Parathyroid adenoma (tissue), 2 donors: Measurements from ENCODE around the gene C16orf74.

Source experiments
- H2AFZ ChIP-seq: fragments of 300-600 bp; sonication (generic); one replicate; pipeline ENCODE4 v1.7.0; 2017; ENCODE audit warnings: antibody characterized with exemption, mild to moderate bottlenecking
- H3K27ac ChIP-seq: fragments of 300-600 bp; sonication (generic); one replicate; pipeline ENCODE4 v1.7.0; 2017
- H3K27me3 ChIP-seq: fragments of 300-600 bp; sonication (generic); one replicate; pipeline ENCODE4 v1.7.0; 2017; ENCODE audit warnings: low read length; ENCODE audit not compliant: control insufficient read depth, insufficient read depth
- H3K36me3 ChIP-seq: fragments of 300-600 bp; sonication (generic); one replicate; pipeline ENCODE4 v1.7.0; 2017; ENCODE audit warnings: low read length; ENCODE audit not compliant: control insufficient read depth, insufficient read depth
- H3K4me1 ChIP-seq: fragments of 300-600 bp; sonication (generic); one replicate; pipeline ENCODE4 v1.7.0; 2017; ENCODE audit warnings: control low read depth
- H3K4me2 ChIP-seq: fragments of 300-600 bp; sonication (generic); one replicate; pipeline ENCODE4 v1.7.0; 2017; ENCODE audit warnings: low read length
- H3K4me3 ChIP-seq: fragments of 300-600 bp; sonication (generic); one replicate; pipeline ENCODE4 v1.7.0; 2017; ENCODE audit warnings: low read depth, low read length
- H3K79me2 ChIP-seq: fragments of 300-600 bp; sonication (generic); one replicate; pipeline ENCODE4 v1.7.0; 2017; ENCODE audit warnings: control low read depth
- H3K9ac ChIP-seq: fragments of 300-600 bp; sonication (generic); one replicate; pipeline ENCODE4 v1.7.0; 2017; ENCODE audit warnings: mild to moderate bottlenecking
- H3K9me3 ChIP-seq: fragments of 300-600 bp; sonication (generic); one replicate; pipeline ENCODE4 v1.7.0; 2017; ENCODE audit warnings: low read length; ENCODE audit not compliant: control insufficient read depth
- CTCF ChIP-seq: fragments of 300-600 bp; sonication (generic); IDR thresholded peaks from one replicate; pipeline ENCODE4 v1.7.0; 2017; ENCODE audit warnings: antibody characterized with exemption, mild to moderate bottlenecking
- donor health status: primary hyperparathyroidism.

C16orf74 gene

GRCh38 chr16:85661740-85662481 lies 89.0 kb downstream of the C16orf74 start:
- Histone ChIP-seq H3K36me3 (no peaks in the 10 kb centered on the region), H3K4me3 (no peak overlapping the region), H3K4me2 (no peak overlapping the region), H3K79me2 (peaks cover 6% of the 10 kb centered on the region), H3K4me1 (peaks cover 17% of the 10 kb centered on the region), H2AFZ (no peak overlapping the region), H3K27ac (no peak overlapping the region), H3K9ac (no peak overlapping the region), H3K9me3 (no peaks in the 10 kb centered on the region), H3K27me3 (no peaks in the 10 kb centered on the region)
- TF ChIP-seq CTCF, result no peak

- Histone ChIP-seq H3K79me2 (peaks cover 3% of the 10 kb centered on the region), H3K4me3 (no peak overlapping the region), H3K4me1 (peaks cover 17% of the 10 kb centered on the region), H3K9ac (no peak overlapping the region), H3K27me3 (no peaks in the 10 kb centered on the region), H2AFZ (no peak overlapping the region), H3K9me3 (no peaks in the 10 kb centered on the region), H3K27ac (no peak overlapping the region), H3K36me3 (no peaks in the 10 kb centered on the region), H3K4me2 (no peak overlapping the region)
- TF ChIP-seq CTCF, result no peak
These were observed 89.8 kb downstream of the C16orf74 start for GRCh38 chr16:85660843-85661739.

- Histone ChIP-seq H2AFZ (no peak overlapping the region), H3K27me3 (no peaks in the 10 kb centered on the region), H3K9ac (no peak overlapping the region), H3K9me3 (no peaks in the 10 kb centered on the region), H3K4me1 (peaks cover 17% of the 10 kb centered on the region), H3K27ac (no peak overlapping the region), H3K79me2 (peaks cover under 1% of the 10 kb centered on the region), H3K4me3 (no peak overlapping the region), H3K4me2 (no peak overlapping the region), H3K36me3 (no peaks in the 10 kb centered on the region)
- peak; percentile 96 for TF ChIP-seq CTCF
These were observed 90.9 kb downstream of the C16orf74 start for GRCh38 chr16:85659805-85660511.

- no peak for TF ChIP-seq CTCF
- Histone ChIP-seq H3K9me3 (no peaks in the 10 kb centered on the region), H3K4me1 (peaks cover 17% of the 10 kb centered on the region), H2AFZ (no peak overlapping the region), H3K27ac (peak overlapping the region; percentile 34), H3K4me2 (no peak overlapping the region), H3K9ac (no peak overlapping the region), H3K79me2 (no peaks in the 10 kb centered on the region), H3K27me3 (no peaks in the 10 kb centered on the region), H3K4me3 (no peak overlapping the region), H3K36me3 (no peaks in the 10 kb centered on the region)
These were observed 91.6 kb downstream of the C16orf74 start for GRCh38 chr16:85659336-85659735.
